A549 (cell line): ENCODE data around the gene FOXO3.

Experiments used
- CBX8 ChIP-seq: fragments of 200-600 bp; sonication (generic); IDR thresholded peaks from 2 replicates; pipeline ENCODE4 v1.6.1; 2016
- CEBPB ChIP-seq, 2 experiments: fragments of >200 bp in 1 of 2; sonication (Bioruptor Twin) in 1 of 2; formaldehyde crosslinking in 1 of 2; IDR thresholded peaks; 2 replicates each; pipeline ENCODE4 v1.6.1; 2012 to 2016
- CTCF ChIP-seq: fragments of >200 bp; sonication (Bioruptor Twin); formaldehyde crosslinking; IDR thresholded peaks from 3 replicates; pipeline ENCODE4 v1.5.1; 2016
- E2F6 ChIP-seq: IDR thresholded peaks from 2 replicates; pipeline ENCODE4 v1.6.1; 2012; ENCODE audit warnings: low read depth, borderline replicate concordance
- EHMT2 ChIP-seq: fragments of 200-600 bp; sonication (generic); IDR thresholded peaks from 2 replicates; pipeline ENCODE4 v1.6.1; 2016; ENCODE audit warnings: antibody characterized with exemption, low read depth, mild to moderate bottlenecking, moderate library complexity
- ELK1 ChIP-seq: fragments of 150-350 bp; IDR thresholded peaks from 2 replicates; pipeline ENCODE4 v1.6.1; 2014; ENCODE audit warnings: low read depth, mild to moderate bottlenecking, low read length
- FOXS1 ChIP-seq: fragments of 250-450 bp; sonication (Bioruptor Pico); IDR thresholded peaks from 2 replicates; pipeline ENCODE4 v1.5.0; 2020; ENCODE audit warnings: mild to moderate bottlenecking, moderate library complexity
- POLR2A ChIP-seq: IDR thresholded peaks from 2 replicates; pipeline ENCODE4 v1.6.1; 2012; ENCODE audit warnings: mild to moderate bottlenecking, low read length
- POLR2AphosphoS2 ChIP-seq: conservative IDR thresholded peaks from 2 replicates; pipeline ENCODE4 v1.6.1; 2012; ENCODE audit warnings: low read length, improper control_type of control experiment, inconsistent platforms
- REST ChIP-seq: fragments of 200-600 bp; sonication (generic); IDR thresholded peaks from 2 replicates; pipeline ENCODE4 v1.6.1; 2016; ENCODE audit warnings: antibody characterized with exemption, mild to moderate bottlenecking, moderate library complexity
- RFX5 ChIP-seq: fragments of 450-650 bp; IDR thresholded peaks from 2 replicates; pipeline ENCODE4 v1.7.1; 2014; ENCODE audit warnings: antibody characterized with exemption, mild to moderate bottlenecking, moderate library complexity
- RNF2 ChIP-seq: fragments of 200-600 bp; sonication (generic); IDR thresholded peaks from 2 replicates; pipeline ENCODE4 v1.6.1; 2016; ENCODE audit warnings: low read depth, mild to moderate bottlenecking, antibody characterized with exemption, moderate library complexity, borderline replicate concordance
- TF ChIP-seq, protein P1 (sequence below): fragments of 450-650 bp; IDR thresholded peaks from 2 replicates; pipeline ENCODE4 v1.6.1; 2014; ENCODE audit warnings: antibody characterized with exemption
- TF ChIP-seq, protein P2 (sequence below): IDR thresholded peaks from 2 replicates; pipeline ENCODE4 v1.6.1; 2012

DNA sequence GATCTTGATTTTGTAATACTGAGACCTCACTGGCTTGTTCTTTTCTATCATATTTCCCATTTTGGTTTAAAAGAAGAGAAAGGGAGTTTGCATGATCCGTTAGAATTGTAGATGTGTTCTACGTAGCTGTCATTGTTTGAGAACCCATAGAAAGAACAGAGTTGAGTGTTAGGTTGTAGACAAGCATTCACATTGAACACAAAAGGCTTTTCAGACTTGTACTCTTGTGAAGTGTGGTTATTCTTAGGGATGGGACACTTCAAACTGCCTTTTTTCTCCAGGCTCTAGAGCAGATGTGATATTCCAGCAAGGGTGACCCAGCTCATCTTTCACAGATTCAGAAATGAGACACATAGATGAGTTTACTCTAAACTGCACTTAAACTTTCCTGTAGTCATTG is 19.9 kb downstream of the FOXO3 start:
- TF ChIP-seq POLR2A (no peak), ELK1 (no peak), EHMT2 (no peak), CTCF (no peak), CEBPB (IDR thresholded peaks at IDR 0.05) (no peak), RNF2 (no peak), REST (no peak), FOXS1 (CRISPR knock-in tag) (no peak), POLR2AphosphoS2 (no peak), E2F6 (no peak), CBX8 (no peak), RFX5 (no peak)
- TF ChIP-seq, protein P1, sequence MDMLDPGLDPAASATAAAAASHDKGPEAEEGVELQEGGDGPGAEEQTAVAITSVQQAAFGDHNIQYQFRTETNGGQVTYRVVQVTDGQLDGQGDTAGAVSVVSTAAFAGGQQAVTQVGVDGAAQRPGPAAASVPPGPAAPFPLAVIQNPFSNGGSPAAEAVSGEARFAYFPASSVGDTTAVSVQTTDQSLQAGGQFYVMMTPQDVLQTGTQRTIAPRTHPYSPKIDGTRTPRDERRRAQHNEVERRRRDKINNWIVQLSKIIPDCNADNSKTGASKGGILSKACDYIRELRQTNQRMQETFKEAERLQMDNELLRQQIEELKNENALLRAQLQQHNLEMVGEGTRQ: no peak
- TF ChIP-seq, protein P2, sequence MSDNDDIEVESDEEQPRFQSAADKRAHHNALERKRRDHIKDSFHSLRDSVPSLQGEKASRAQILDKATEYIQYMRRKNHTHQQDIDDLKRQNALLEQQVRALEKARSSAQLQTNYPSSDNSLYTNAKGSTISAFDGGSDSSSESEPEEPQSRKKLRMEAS: no peak
